MM.1S (cell line): ENCODE results near the gene MYBL2.

Experiments
- CTCF ChIP-seq: fragments of 300-600 bp; sonication (generic); IDR thresholded peaks from 2 replicates; pipeline ENCODE4 v1.5.1; 2016; ENCODE audit warnings: antibody characterized with exemption, low read length, mixed read lengths
- EZH2 ChIP-seq: fragments of 300-600 bp; sonication (generic); optimal IDR thresholded peaks from 2 replicates; pipeline ENCODE3; 2017; ENCODE audit warnings: low read depth, mild to moderate bottlenecking, antibody characterized with exemption, low read length, mixed read lengths
- EZH2phosphoT487 ChIP-seq: fragments of 300-600 bp; sonication (generic); IDR thresholded peaks from 2 replicates; pipeline ENCODE4 v1.6.1; 2018; ENCODE audit warnings: antibody characterized with exemption, low read length

GRCh38 chr20:43670423-43670822 lies 3.5 kb downstream of the MYBL2 start:
- TF ChIP-seq EZH2 (no peak), CTCF (no peak), EZH2phosphoT487 (no peak)
